K562 (cell line): Measurements from ENCODE around the gene ETV3. TPM values are rescaled to one million over a fixed set of nuclear protein-coding genes. Genes with fewer than 3 reads are reported as not detected.
"Not testable (repeated sequence)": the region's sequence is repeated elsewhere in the genome, so short reads cannot be mapped to it uniquely, and the experiment has no call there.

Source experiments
- ATAC-seq: fragments of 200-7000 bp; cut with Tn5 transposase; 3 replicates; pipeline ENCODE4 v1.9.1; 2020; ENCODE audit warnings: moderate library complexity
- BruUV-seq: library from RNA; stranded (reverse); fragments of 400-500 nt; replicated peaks from 2 replicates; lab custom pipeline; 2021; lab: Mats Ljungman, UMichigan
- CTCF ChIA-PET: fragments of 300-600 bp; formaldehyde crosslinking; extraction: SDS; loops from one replicate; lab custom pipeline; 2021; ENCODE audit warnings: low intra/inter-chr PET ratio; lab: Yijun Ruan, JAX
- POLR2A ChIA-PET: fragments of 300-600, 350-650 bp; sonication (Branson Sonifier 250); formaldehyde crosslinking; extraction: SDS; loops from one replicate; lab custom pipeline; 2021; ENCODE audit warnings: antibody characterized with exemption, inconsistent platforms; lab: Yijun Ruan, JAX
- DNase-seq, 4 experiments: peaks; one replicate each; pipeline versions ENCODE4 v3.0.0 to v3.0.0-alpha.2; 2011 to 2018; ENCODE audit warnings: low spot score in 3 of 4, mixed read lengths in 3 of 4; ENCODE audit errors: extremely low read depth in 1 of 4
- FAIRE-seq: peaks from 2 replicates; lab custom pipeline; 2011; peaks lifted over from hg19 to GRCh38; lab: Jason Lieb, UNC
- H2AFZ ChIP-seq: 2 replicates; pipeline ENCODE4 v1.6.0; 2011; ENCODE audit warnings: low read depth, low read length, control low read depth, inconsistent platforms
- H3K27ac ChIP-seq: fragments of 200-600 bp; 3 replicates; pipeline ENCODE4 v1.8.0; 2011; ENCODE audit warnings: low read depth, mild to moderate bottlenecking, control low read depth, inconsistent platforms, low read length, moderate library complexity, mixed read lengths; ENCODE audit errors: extremely low read depth
- H3K27me3 ChIP-seq, 2 experiments: fragments of 300-600 bp in 1 of 2; 2 replicates in 1 of 2; 3 replicates in 1 of 2; pipeline versions ENCODE4 v1.6.0 to v1.8.0; 2011; ENCODE audit warnings: inconsistent platforms in 2 of 2, low read length in 2 of 2, mild to moderate bottlenecking in 1 of 2, mixed read lengths in 1 of 2, moderate library complexity in 1 of 2; ENCODE audit not compliant: control insufficient read depth in 2 of 2, insufficient read depth in 2 of 2
- H3K36me3 ChIP-seq: fragments of 300-600 bp; 3 replicates; pipeline ENCODE4 v1.8.0; 2011; ENCODE audit warnings: mild to moderate bottlenecking, low read length, inconsistent platforms; ENCODE audit not compliant: control insufficient read depth, insufficient read depth
- H3K4me1 ChIP-seq, 2 experiments: fragments of 200-600 bp in 1 of 2; replicated peaks in 1 of 2; 2 replicates in 1 of 2; 3 replicates in 1 of 2; pipeline versions ENCODE4 v1.5.1 to v1.8.0; 2011; ENCODE audit warnings: inconsistent platforms in 2 of 2, low read length in 2 of 2, mild to moderate bottlenecking in 1 of 2, mixed read lengths in 1 of 2, moderate library complexity in 1 of 2; ENCODE audit not compliant: control insufficient read depth in 2 of 2, insufficient read depth in 2 of 2
- H3K4me2 ChIP-seq: 2 replicates; pipeline ENCODE4 v1.6.1; 2011; ENCODE audit warnings: low read length, control low read depth, inconsistent platforms, mixed read lengths; ENCODE audit not compliant: insufficient read depth
- H3K4me3 ChIP-seq: fragments of 200-600 bp; sonication (generic), shearing (Covaris generic); 2 replicates; pipeline ENCODE4 v1.5.1; 2016; ENCODE audit warnings: control low read depth, inconsistent platforms
- H3K79me2 ChIP-seq: fragments of 200-600 bp; 3 replicates; pipeline ENCODE4 v1.8.0; 2011; ENCODE audit warnings: low read length, inconsistent platforms; ENCODE audit not compliant: control insufficient read depth, insufficient read depth
- H3K9ac ChIP-seq, 2 experiments: 2 replicates each; pipeline versions ENCODE4 v1.6.0 to v1.6.1; 2011; ENCODE audit warnings: low read depth in 2 of 2, low read length in 2 of 2, control low read depth in 1 of 2, inconsistent platforms in 1 of 2, mild to moderate bottlenecking in 1 of 2, mixed read lengths in 1 of 2; ENCODE audit not compliant: insufficient read depth in 1 of 2
- H3K9me1 ChIP-seq: one replicate; pipeline ENCODE4 v1.6.0; 2011; ENCODE audit warnings: inconsistent platforms, mild to moderate bottlenecking, low read length, moderate library complexity; ENCODE audit not compliant: control insufficient read depth, insufficient read depth
- H3K9me3 ChIP-seq: replicated peaks from 2 replicates; pipeline ENCODE4 v1.5.1; 2011; ENCODE audit warnings: low read depth, low read length, inconsistent platforms; ENCODE audit not compliant: control insufficient read depth, insufficient read depth
- H4K20me1 ChIP-seq: replicated peaks from 2 replicates; pipeline ENCODE4 v1.6.1; 2011; ENCODE audit warnings: low read length, inconsistent platforms, mixed read lengths; ENCODE audit not compliant: control insufficient read depth, insufficient read depth
- HDGF ChIP-seq: fragments of 450-650 bp; IDR thresholded peaks from 2 replicates; pipeline ENCODE4 v1.6.1; 2016
- WGBS: fragments of 100-300 bp; shearing (Covaris generic); methylation state at CpG from one replicate; pipeline ENCODE4 v1.1.6; 2016; ENCODE audit warnings: low coverage, mixed read lengths; ENCODE audit not compliant: insufficient coverage; ENCODE audit errors: missing lambda C conversion rate; 5-methylcytosine and 5-hydroxymethylcytosine counted together
- in situ Hi-C: fragments of 300-500 bp; cut with MboI; formaldehyde crosslinking; loops from 4 replicates; pipeline ENCODE4 v1.15.0; 2018; ENCODE audit warnings: inconsistent platforms, mixed read lengths
- intact Hi-C: fragments of 100-400 bp; cut with micrococcal nuclease; formaldehyde crosslinking; loops from 2 replicates; pipeline ENCODE4 v1.14.2; 2022
- polyA plus RNA-seq, 8 experiments: library from polyadenylated mRNA; depleted of rRNA in 4 of 8; stranded (reverse) in 5 of 8; unstranded in 3 of 8; fragments of >200 nt; fragmentation: Nextera tagmentation in 2 of 8; fragmentation: Illumina TruSeq in 1 of 8; extraction: Ambion mirVana in 2 of 8; extraction: Trizol in 1 of 8; gene quantifications; 2 replicates each; pipeline versions ENCODE4 v1.2.1 to v1.2.3, GENCODE V29; 2011 to 2014; ENCODE audit warnings: inconsistent platforms in 1 of 8, missing spikeins in 1 of 8
- total RNA-seq, 7 experiments: library from RNA; depleted of rRNA in 6 of 7; stranded (reverse); fragments of >200 nt in 6 of 7; fragmentation: Illumina TruSeq in 2 of 7; extraction: Trizol in 2 of 7; gene quantifications; 2 replicates each; pipeline versions ENCODE4 v1.2.1 to v1.2.3, GENCODE V29; 2011 to 2021; ENCODE audit warnings: low replicate concordance in 1 of 7
- TF ChIP-seq, protein P1 (sequence below): fragments of 450-650 bp; IDR thresholded peaks from 2 replicates; pipeline ENCODE4 v1.7.0; 2016; ENCODE audit warnings: borderline replicate concordance

The ETV3 gene
- total and polyA plus RNA-seq, 9 of the 15 experiments (the other 6 are each of a cell fraction or from before 2014, with no cell fraction given) = 3.1 to 16.0 (median 9.0) TPM

DNA sequence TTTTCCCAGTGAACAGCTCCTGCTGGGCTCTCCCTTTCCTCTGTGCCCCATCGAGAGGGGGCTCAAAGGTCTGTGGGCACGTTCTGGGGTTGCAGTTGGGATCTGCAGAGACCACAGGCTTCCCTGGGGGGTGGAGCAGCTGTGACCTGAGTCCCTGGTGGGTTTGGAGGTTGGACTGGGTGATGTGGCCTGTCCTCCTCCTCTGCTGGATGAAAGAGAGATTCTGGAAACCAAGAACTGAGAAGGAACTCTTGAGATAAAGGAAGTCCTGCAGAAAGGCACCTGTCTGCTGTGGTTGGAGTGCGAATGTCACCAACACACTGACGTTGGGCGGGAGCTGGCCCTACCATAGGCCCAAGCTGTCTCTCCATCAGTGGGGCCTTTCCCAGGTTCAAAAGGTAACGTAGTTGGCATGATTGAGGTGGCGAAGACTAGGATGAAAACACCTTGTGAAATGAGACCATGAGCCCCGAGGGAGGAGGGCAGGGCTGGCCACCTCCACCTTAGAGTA lies 35.8 kb upstream of the ETV3 start:
- H3K4me3 ChIP-seq = no peak overlapping the region
- intact Hi-C loops (loop anchor here (5.0 kb wide), 1 partner anchor 323 kb away; no protein-coding TSS in a partner anchor), in situ Hi-C loops (loop anchor here (10.0 to 25.0 kb wide), 2 partner anchors 763 to 951 kb away; a partner anchor contains a TSS)
- DNase-seq (no peak), ATAC-seq (no peak), FAIRE-seq (no peak)
- H4K20me1 ChIP-seq = no peaks in the 10 kb centered on the region
- H3K79me2 ChIP-seq = no peaks in the 10 kb centered on the region
- peaks cover 23 to 55% of the 10 kb centered on the region in 2 experiments for H3K27me3 ChIP-seq
- no peaks in the 10 kb centered on the region for H3K36me3 ChIP-seq
- WGBS = 1% methylated on average over 6 of the region's 8 CpGs
- H3K9me3 ChIP-seq = no peaks in the 10 kb centered on the region
- H3K9me1 ChIP-seq = no peaks in the 10 kb centered on the region
- no peak overlapping the region for H3K9ac ChIP-seq
- ChIA-PET CTCF (interaction anchor here (0.6 to 0.7 kb wide), 2 partner anchors 317 to 1257 kb away, joined by 3 to 5 read pairs; no protein-coding TSS in a partner anchor), POLR2A (no interaction called here)
- no peaks in the 10 kb centered on the region for H3K4me1 ChIP-seq
- H3K4me2 ChIP-seq = no peak overlapping the region
- no peak for TF ChIP-seq HDGF
- TF ChIP-seq, protein P1, sequence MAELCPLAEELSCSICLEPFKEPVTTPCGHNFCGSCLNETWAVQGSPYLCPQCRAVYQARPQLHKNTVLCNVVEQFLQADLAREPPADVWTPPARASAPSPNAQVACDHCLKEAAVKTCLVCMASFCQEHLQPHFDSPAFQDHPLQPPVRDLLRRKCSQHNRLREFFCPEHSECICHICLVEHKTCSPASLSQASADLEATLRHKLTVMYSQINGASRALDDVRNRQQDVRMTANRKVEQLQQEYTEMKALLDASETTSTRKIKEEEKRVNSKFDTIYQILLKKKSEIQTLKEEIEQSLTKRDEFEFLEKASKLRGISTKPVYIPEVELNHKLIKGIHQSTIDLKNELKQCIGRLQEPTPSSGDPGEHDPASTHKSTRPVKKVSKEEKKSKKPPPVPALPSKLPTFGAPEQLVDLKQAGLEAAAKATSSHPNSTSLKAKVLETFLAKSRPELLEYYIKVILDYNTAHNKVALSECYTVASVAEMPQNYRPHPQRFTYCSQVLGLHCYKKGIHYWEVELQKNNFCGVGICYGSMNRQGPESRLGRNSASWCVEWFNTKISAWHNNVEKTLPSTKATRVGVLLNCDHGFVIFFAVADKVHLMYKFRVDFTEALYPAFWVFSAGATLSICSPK = no peak
- H3K27ac ChIP-seq = no peak overlapping the region
- BruUV-seq = no TSS peak
- no peak overlapping the region for H2AFZ ChIP-seq

DNA sequence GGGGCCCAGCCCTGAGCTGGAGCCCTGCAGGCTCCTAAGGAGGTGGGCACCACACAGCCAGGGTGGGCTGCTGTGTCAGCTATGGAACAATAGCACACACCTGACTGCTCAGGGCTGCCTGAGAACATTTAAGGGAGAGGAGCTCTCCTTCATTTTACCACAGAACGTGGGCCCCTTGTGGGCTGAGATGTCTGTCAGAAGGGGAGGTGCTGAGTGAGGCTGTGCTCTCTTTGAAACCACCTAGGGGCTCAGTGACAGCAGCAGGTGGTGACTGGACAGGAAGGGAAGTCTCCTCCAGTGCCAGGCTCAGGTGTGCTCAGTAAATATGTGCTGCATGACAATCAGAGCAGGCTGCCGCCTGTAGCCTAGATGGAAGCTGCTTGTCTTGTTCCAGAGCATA lies 35.0 kb upstream of the ETV3 start:
- H3K27ac ChIP-seq, H3K9me3 ChIP-seq, H3K4me3 ChIP-seq, H3K9ac ChIP-seq, H4K20me1 ChIP-seq, CTCF ChIA-PET, POLR2A ChIA-PET, H3K4me1 ChIP-seq, H2AFZ ChIP-seq, FAIRE-seq, H3K4me2 ChIP-seq, DNase-seq, BruUV-seq, ATAC-seq, H3K36me3 ChIP-seq, H3K9me1 ChIP-seq, H3K79me2 ChIP-seq: not testable (repeated sequence)
- peaks cover 25 to 50% of the 10 kb centered on the region in 2 experiments for H3K27me3 ChIP-seq
- intact Hi-C loops = loop anchor here (5.0 kb wide), 1 partner anchor 324 kb away; no protein-coding TSS in a partner anchor
- in situ Hi-C loops = loop anchor here (10.0 to 25.0 kb wide), 2 partner anchors 764 to 952 kb away; a partner anchor contains a TSS
- WGBS = 0% methylated on average over 2 of the region's 2 CpGs

DNA sequence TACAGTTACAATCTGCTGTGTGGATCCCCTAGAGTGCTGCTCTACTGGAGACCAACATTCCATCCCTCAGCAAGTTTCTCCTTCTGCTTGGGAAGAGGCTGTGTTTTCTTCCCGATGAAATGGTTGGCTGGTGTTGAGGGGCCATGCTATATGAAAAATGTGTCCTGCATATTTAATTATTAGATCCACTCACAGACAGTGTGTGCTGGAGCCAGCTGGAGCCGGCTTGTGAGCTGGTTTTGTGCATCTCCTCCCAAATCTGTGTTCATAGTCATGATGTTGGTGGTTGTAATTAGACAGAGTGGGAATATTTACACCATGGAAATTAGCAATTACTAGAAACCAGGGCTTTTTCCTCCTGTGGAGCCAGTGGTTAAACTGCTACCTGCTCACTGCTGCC lies 34.4 kb upstream of the ETV3 start:
- POLR2A ChIA-PET, H3K4me3 ChIP-seq, H2AFZ ChIP-seq, H3K27ac ChIP-seq, H3K9me3 ChIP-seq, FAIRE-seq, H3K4me1 ChIP-seq, H3K79me2 ChIP-seq, BruUV-seq, H3K9me1 ChIP-seq, H3K36me3 ChIP-seq, H3K4me2 ChIP-seq, DNase-seq, H3K9ac ChIP-seq, ATAC-seq, H4K20me1 ChIP-seq: not testable (repeated sequence)
- peaks cover 31 to 48% of the 10 kb centered on the region in 2 experiments for H3K27me3 ChIP-seq
- intact Hi-C loops = loop anchor here (5.0 kb wide), 1 partner anchor 325 kb away; no protein-coding TSS in a partner anchor
- CTCF ChIA-PET = interaction anchor here (0.7 to 1.6 kb wide), 2 partner anchors 285 to 453 kb away, joined by 3 to 5 read pairs; no protein-coding TSS in a partner anchor
- in situ Hi-C loops = loop anchor here (10.0 to 25.0 kb wide), 2 partner anchors 765 to 952 kb away; a partner anchor contains a TSS
- 0% methylated on average over 2 of the region's 2 CpGs for WGBS
